Measurements from ENCODE around the gene NHSL2.

DNA sequence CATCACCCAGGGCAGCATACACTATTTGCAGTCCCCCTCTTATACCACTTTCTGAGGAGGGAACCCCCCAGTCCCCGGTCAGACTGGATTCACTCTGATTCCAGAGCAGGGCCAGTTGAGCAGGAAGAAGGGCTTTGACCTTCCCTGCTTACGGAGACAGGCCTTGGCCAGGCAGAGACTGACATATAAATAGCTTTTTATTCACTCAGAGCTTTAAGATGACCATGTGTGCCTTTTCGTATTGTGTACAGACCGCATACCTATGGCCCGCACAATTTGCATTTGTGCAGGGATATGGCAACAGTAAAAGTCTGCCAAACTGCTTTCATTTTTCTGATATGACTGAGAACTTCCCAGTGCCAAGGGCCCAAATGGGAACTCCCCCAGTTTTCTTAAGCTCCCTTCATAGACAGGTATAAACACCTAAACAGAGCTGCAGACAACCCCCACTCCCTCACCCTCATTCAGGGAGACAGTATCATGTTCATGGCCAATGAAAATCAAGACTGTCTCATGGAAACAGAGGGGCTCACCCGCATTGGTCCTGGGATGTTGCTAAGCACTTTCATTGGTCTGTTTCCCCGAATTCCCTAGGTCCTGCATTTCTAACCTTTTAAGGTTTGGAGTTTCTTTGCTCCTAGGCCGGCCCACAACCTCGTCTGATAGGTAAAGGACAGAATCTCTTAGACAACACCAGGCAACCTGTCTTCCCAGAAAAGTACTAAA, 135.1 kb downstream of the NHSL2 start:
- TF ChIP-seq SUZ12 (IDR thresholded peaks at IDR 0.05; ENCODE audit: extremely low read depth, insufficient read depth, insufficient read length) (no peak), ZNF274 (IDR thresholded peaks at IDR 0.05; ENCODE audit: low read depth, low read length) (no peak)

Measured in NT2/D1 (cell line).